Measurements from ENCODE around the gene FSD1L.

DNA sequence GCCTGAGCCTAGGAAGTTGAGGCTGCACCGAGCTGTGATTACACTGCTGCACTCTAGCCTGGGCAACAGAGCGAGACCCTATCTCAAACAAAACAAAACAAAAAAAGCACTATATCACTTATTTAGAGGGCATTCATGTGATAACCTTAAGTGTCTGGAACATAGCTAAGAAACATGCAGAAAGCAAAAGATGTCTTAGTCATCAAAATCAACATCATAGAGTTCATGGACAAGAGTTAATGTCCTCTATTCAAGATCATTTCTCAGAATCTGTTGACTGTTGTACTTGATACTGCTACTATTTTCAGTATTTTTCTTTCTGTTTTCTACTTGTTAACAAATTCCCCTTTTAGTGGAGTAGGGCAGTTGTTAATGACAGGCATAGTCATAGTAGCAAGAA lies 25.4 kb downstream of the FSD1L start:
- TF ChIP-seq, protein P1, sequence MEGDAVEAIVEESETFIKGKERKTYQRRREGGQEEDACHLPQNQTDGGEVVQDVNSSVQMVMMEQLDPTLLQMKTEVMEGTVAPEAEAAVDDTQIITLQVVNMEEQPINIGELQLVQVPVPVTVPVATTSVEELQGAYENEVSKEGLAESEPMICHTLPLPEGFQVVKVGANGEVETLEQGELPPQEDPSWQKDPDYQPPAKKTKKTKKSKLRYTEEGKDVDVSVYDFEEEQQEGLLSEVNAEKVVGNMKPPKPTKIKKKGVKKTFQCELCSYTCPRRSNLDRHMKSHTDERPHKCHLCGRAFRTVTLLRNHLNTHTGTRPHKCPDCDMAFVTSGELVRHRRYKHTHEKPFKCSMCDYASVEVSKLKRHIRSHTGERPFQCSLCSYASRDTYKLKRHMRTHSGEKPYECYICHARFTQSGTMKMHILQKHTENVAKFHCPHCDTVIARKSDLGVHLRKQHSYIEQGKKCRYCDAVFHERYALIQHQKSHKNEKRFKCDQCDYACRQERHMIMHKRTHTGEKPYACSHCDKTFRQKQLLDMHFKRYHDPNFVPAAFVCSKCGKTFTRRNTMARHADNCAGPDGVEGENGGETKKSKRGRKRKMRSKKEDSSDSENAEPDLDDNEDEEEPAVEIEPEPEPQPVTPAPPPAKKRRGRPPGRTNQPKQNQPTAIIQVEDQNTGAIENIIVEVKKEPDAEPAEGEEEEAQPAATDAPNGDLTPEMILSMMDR (IDR thresholded peaks at IDR 0.05): no peak
- no peak for TF ChIP-seq POLR2A (IDR thresholded peaks at IDR 0.05)
